A673 (cell line): ENCODE data around the gene LRRC8A. TPM values are rescaled to one million over a fixed set of nuclear protein-coding genes. Genes with fewer than 3 reads are reported as not detected.
"Not testable (repeated sequence)": the region's sequence is repeated elsewhere in the genome, so short reads cannot be mapped to it uniquely, and the experiment has no call there.

Experiments
- BruUV-seq: library from RNA; stranded (reverse); fragments of 400-500 nt; replicated peaks from 2 replicates; lab custom pipeline; 2021; lab: Mats Ljungman, UMichigan
- CTCF ChIA-PET: fragments of 300-600 bp; sonication (Branson Sonifier 250); formaldehyde crosslinking; loops from one replicate; lab custom pipeline; 2022; ENCODE audit warnings: antibody characterized with exemption; lab: Charles Lee
- POLR2A ChIA-PET: fragments of 300-600 bp; sonication (Branson Sonifier 250); formaldehyde crosslinking; loops from one replicate; lab custom pipeline; 2022; ENCODE audit warnings: antibody characterized with exemption; ENCODE audit not compliant: low non-redundant PET; lab: Charles Lee
- DNase-seq: peaks from one replicate; pipeline ENCODE4 v3.0.0-alpha.2; 2015; ENCODE audit warnings: low spot score
- H3K27ac ChIP-seq: fragments of 200-600 bp; sonication (generic); 2 replicates; pipeline ENCODE4 v1.5.1; 2016; ENCODE audit warnings: mixed run types, low read depth, mild to moderate bottlenecking, mixed read lengths, antibody characterized with exemption, low read length; ENCODE audit not compliant: poor library complexity, severe bottlenecking
- H3K27me3 ChIP-seq: fragments of 200-600 bp; sonication (generic); replicated peaks from 2 replicates; pipeline ENCODE4 v1.6.1; 2017; ENCODE audit warnings: mixed run types, low read depth, mild to moderate bottlenecking, mixed read lengths, antibody characterized with exemption, low read length; ENCODE audit not compliant: insufficient read depth, poor library complexity
- H3K36me3 ChIP-seq: fragments of 200-600 bp; sonication (generic); 2 replicates; pipeline ENCODE4 v1.6.1; 2016; ENCODE audit warnings: mixed run types, mild to moderate bottlenecking, mixed read lengths, antibody characterized with exemption, low read length; ENCODE audit not compliant: insufficient read depth, poor library complexity, severe bottlenecking
- H3K4me1 ChIP-seq: fragments of 200-600 bp; sonication (generic); 2 replicates; pipeline ENCODE4 v1.6.1; 2017; ENCODE audit warnings: mixed run types, mild to moderate bottlenecking, mixed read lengths, antibody characterized with exemption, low read length; ENCODE audit not compliant: insufficient read depth, poor library complexity, severe bottlenecking
- H3K4me3 ChIP-seq: fragments of 200-600 bp; sonication (generic); 2 replicates; pipeline ENCODE4 v1.5.1; 2016; ENCODE audit warnings: low read depth, mixed run types, mild to moderate bottlenecking, mixed read lengths, low read length; ENCODE audit not compliant: poor library complexity, severe bottlenecking
- H3K9me3 ChIP-seq: fragments of 200-600 bp; sonication (generic); 2 replicates; pipeline ENCODE4 v1.6.1; 2016; ENCODE audit warnings: mixed run types, low read depth, mild to moderate bottlenecking, mixed read lengths, antibody characterized with exemption, low read length; ENCODE audit not compliant: poor library complexity, severe bottlenecking
- EZH2 ChIP-seq: fragments of 200-600 bp; sonication (generic); IDR thresholded peaks from 2 replicates; pipeline ENCODE4 v1.6.1; 2017; ENCODE audit warnings: borderline replicate concordance, low read depth, mild to moderate bottlenecking, mixed read lengths, antibody characterized with exemption, low read length; ENCODE audit not compliant: poor library complexity, severe bottlenecking
- intact Hi-C: fragments of 100-400 bp; cut with micrococcal nuclease; formaldehyde crosslinking; loops from one replicate; pipeline ENCODE4 v1.10.0; 2022; ENCODE audit not compliant: unreplicated experiment
- total RNA-seq: library from RNA; stranded (reverse); gene quantifications from 2 replicates; pipeline ENCODE4 v1.2.3, GENCODE V29; 2021
- TF ChIP-seq, protein P1 (sequence below): fragments of 300-800, 200-600 bp; sonication (generic); conservative IDR thresholded peaks from 2 replicates; pipeline ENCODE4 v1.5.1; 2017; ENCODE audit warnings: low read depth, mild to moderate bottlenecking, antibody characterized with exemption, low read length, moderate library complexity, mixed read lengths

The LRRC8A gene
- total RNA-seq, 1 experiment from 2014 or later: 56.8 TPM

DNA sequence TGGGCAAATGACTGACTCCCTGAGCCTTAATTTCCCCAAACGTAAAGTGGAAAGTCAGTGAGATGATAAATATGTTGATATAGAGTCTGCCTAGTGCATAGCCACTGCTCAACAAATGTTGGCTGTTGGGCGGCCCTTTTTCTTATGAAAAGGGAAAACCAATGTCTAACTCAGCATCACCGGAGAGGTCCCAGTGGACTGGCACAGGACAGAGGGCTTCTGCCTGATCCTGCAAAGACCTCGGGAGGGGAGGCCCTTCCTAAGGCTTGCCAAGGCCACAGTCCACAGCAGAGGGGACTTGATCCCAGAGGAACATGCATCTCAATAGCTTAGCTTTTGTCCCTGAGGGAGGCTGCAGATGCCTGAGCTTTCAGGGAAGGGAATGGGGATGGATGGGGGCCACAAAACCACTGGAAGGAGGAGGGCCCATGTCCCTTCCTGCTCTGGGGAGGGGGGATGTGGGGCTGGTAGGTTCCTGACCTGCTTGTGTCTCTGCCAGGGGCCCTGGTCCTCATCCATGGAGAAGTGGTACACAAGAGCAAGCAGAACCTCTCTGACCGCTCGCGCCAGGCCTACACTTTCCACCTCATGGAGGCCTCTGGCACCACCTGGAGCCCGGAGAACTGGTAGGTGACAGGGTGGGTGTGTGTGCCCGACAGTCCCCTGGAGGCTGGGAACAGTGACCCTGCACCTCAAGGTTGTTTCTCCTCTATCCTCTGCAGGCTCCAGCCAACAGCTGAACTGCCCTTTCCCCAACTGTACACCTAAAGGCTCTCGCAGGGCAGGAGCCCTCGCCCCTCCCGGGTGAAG is 59.2 kb downstream of the LRRC8A start:
- Histone ChIP-seq H3K4me3 (no peak overlapping the region), H3K9me3 (no peaks in the 10 kb centered on the region), H3K27me3 (no peaks in the 10 kb centered on the region), H3K27ac (no peak overlapping the region), H3K4me1 (no peaks in the 10 kb centered on the region), H3K36me3 (peaks cover 4% of the 10 kb centered on the region)
- TF ChIP-seq, protein P1, sequence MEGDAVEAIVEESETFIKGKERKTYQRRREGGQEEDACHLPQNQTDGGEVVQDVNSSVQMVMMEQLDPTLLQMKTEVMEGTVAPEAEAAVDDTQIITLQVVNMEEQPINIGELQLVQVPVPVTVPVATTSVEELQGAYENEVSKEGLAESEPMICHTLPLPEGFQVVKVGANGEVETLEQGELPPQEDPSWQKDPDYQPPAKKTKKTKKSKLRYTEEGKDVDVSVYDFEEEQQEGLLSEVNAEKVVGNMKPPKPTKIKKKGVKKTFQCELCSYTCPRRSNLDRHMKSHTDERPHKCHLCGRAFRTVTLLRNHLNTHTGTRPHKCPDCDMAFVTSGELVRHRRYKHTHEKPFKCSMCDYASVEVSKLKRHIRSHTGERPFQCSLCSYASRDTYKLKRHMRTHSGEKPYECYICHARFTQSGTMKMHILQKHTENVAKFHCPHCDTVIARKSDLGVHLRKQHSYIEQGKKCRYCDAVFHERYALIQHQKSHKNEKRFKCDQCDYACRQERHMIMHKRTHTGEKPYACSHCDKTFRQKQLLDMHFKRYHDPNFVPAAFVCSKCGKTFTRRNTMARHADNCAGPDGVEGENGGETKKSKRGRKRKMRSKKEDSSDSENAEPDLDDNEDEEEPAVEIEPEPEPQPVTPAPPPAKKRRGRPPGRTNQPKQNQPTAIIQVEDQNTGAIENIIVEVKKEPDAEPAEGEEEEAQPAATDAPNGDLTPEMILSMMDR: no peak
- TF ChIP-seq EZH2: no peak
- no TSS peak for BruUV-seq
- ChIA-PET CTCF (no interaction called here), POLR2A (no interaction called here)
- intact Hi-C loops: no loop called here
- DNase-seq: no peak

DNA sequence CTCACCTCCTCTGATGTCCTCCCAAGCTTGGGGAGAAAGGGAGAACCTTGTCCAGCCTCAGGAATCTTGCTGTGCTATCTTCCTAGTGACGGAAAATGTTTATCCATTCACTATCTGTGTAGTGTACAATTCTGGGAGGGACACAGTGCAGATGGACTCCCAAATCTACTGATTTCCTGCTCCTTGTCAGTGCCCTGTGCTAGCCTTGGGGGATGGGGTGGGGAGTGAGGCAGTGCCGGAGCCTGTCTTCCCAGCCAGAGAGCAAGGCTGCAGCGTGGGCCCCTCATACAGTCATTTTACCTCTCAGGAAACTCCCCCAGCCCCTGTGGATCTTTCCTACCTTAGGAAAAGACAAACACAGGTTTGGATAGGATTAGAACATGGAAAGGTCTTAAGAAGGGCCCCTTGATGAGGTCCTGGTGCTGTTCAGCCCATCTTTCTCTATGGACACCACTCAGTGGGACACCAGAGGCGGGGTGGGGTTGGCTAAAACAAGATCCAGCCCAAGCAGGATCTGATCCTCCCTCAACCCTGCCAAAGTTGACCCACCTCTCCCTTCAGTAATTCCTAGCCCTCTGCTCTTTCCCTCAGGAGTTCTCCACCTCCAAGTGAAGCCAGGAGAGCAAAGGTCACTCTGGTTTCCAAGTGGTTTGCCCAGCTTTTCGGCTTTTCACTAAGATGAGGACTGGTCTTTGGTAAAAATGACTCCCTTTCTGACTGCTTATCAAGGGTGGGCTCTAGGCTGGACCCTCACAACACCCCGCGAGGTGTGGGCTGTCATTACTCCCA is 62.1 kb downstream of the LRRC8A start:
- no peak for DNase-seq
- no peaks in the 10 kb centered on the region for H3K9me3 ChIP-seq
- POLR2A ChIA-PET: no interaction called here
- H3K36me3 ChIP-seq: peaks cover 4% of the 10 kb centered on the region
- H3K4me3 ChIP-seq: no peak overlapping the region
- TF ChIP-seq, protein P1: no peak
- TF ChIP-seq EZH2: no peak
- intact Hi-C loops: no loop called here
- H3K4me1 ChIP-seq: peaks cover 4% of the 10 kb centered on the region
- CTCF ChIA-PET: no interaction called here
- TSS peak; percentile 5 for BruUV-seq
- H3K27ac ChIP-seq: no peak overlapping the region
- H3K27me3 ChIP-seq: no peaks in the 10 kb centered on the region

DNA sequence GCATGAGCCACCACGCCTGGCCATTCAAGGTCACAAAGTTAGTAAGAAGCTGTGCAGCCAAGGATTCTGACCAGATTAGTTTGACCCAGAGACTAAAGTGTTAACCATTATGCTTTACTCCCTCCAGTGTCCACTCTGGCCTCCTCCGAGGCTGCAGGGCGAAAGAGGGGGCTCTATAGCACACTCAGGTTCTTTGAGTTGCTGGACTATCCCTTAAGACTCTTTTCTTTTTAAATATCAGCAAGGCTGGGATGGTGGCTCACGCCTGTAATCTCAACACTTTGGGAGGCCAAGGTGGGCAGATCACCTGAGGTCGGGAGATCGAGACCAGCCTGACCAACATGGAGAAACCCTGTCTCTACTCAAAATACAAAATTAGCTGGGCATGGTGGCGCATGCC is 63.0 kb downstream of the LRRC8A start:
- H3K4me1 ChIP-seq, H3K36me3 ChIP-seq, H3K27me3 ChIP-seq, BruUV-seq, POLR2A ChIA-PET, CTCF ChIA-PET, DNase-seq, H3K27ac ChIP-seq, H3K4me3 ChIP-seq, H3K9me3 ChIP-seq: not testable (repeated sequence)
- intact Hi-C loops: loop anchor here (5.0 kb wide), 1 partner anchor 83 kb away; no protein-coding TSS in a partner anchor
